Stomach (tissue), 9 donors: Measurements from ENCODE around the gene JDP2. TPM values are rescaled to one million over a fixed set of nuclear protein-coding genes. Genes with fewer than 3 reads are reported as not detected.

Experiments
- DNase-seq, 2 donors: peaks; one replicate each; pipeline versions ENCODE4 v3.0.0 to v3.0.0-alpha.2; 2013 to 2019
- H3K27ac ChIP-seq, 5 donors: fragments of 200-600 bp in 4 of 5; sonication (generic) in 4 of 5; one replicate each; pipeline ENCODE4 v1.5.1; 2013 to 2019; ENCODE audit warnings: mild to moderate bottlenecking in 1 of 5, moderate library complexity in 1 of 5
- H3K27me3 ChIP-seq, 3 donors: fragments of 200-600 bp; sonication (generic); one replicate each; pipeline ENCODE4 v1.5.1; 2017 to 2019; ENCODE audit warnings: mixed run types in 1 of 3
- H3K36me3 ChIP-seq, 4 donors: fragments of 200-600 bp; sonication (generic); 1 replicate in 3 of 4; 2 replicates in 1 of 4; pipeline ENCODE4 v1.5.1; 2016 to 2019
- H3K4me1 ChIP-seq, 4 donors: fragments of 200-600 bp; sonication (generic); one replicate each; pipeline ENCODE4 v1.5.1; 2016 to 2019
- H3K4me3 ChIP-seq, 4 donors: fragments of 200-600 bp; sonication (generic) in 3 of 4; one replicate each; pipeline ENCODE4 v1.5.1; 2016 to 2019; ENCODE audit warnings: mild to moderate bottlenecking in 1 of 4
- H3K9me3 ChIP-seq, 4 donors: fragments of 200-600 bp; sonication (generic); one replicate each; pipeline ENCODE4 v1.5.1; 2016 to 2019
- CTCF ChIP-seq, 7 experiments: fragments of 450-650 bp in 4 of 7; fragments of 200-600 bp in 3 of 7; sonication (generic) in 3 of 7; IDR thresholded peaks; one replicate each; pipeline ENCODE4 v1.5.1; 2016 to 2019; ENCODE audit warnings: antibody characterized with exemption in 7 of 7, control low read depth in 2 of 7, mild to moderate bottlenecking in 1 of 7
- EP300 ChIP-seq: sonication (generic); formaldehyde crosslinking; IDR thresholded peaks from one replicate; pipeline ENCODE4 v1.6.1; 2017; ENCODE audit warnings: antibody characterized with exemption
- POLR2A ChIP-seq, 4 donors: fragments of 450-650 bp; IDR thresholded peaks; one replicate each; pipeline ENCODE4 v1.6.1; 2016; ENCODE audit warnings: antibody characterized with exemption in 4 of 4, control low read depth in 2 of 4, mild to moderate bottlenecking in 1 of 4, moderate library complexity in 1 of 4
- POLR2AphosphoS5 ChIP-seq, 3 donors: sonication (generic); formaldehyde crosslinking; IDR thresholded peaks; one replicate each; pipeline ENCODE4 v1.6.1; 2016; ENCODE audit warnings: antibody characterized with exemption in 3 of 3
- WGBS, 5 donors: extraction: QIAGEN DNeasy Blood & Tissue Kit in 3 of 5; methylation state at CpG; one replicate each; pipeline versions ENCODE4 v1.1.5 to v1.1.7; 2013 to 2018; 5-methylcytosine and 5-hydroxymethylcytosine counted together
- intact Hi-C: fragments of 100-400 bp; cut with DNase I; formaldehyde crosslinking; loops from one replicate; pipeline ENCODE4 v1.15.1; 2023; ENCODE audit warnings: low total_unique reads
- polyA plus RNA-seq, 3 donors: library from polyadenylated mRNA; stranded (reverse); fragments of 200-250 nt; gene quantifications; one replicate each; pipeline ENCODE4 v1.2.3, GENCODE V29; 2013
- total RNA-seq, 5 donors: library from RNA; depleted of rRNA; stranded (reverse); fragments of >200 nt; gene quantifications; one replicate each; pipeline versions ENCODE4 v1.1.0 to v1.2.3, GENCODE V29; 2014 to 2016
- donor health status: healthy with polysubstance abuse.
- donor health status: Bipolar disorder and iron deficiency.
- donor health status: healthy.

The JDP2 gene
- total and polyA plus RNA-seq, 8 donors = 10.3 to 145 (median 31.6) TPM

- no peak for DNase-seq
- intact Hi-C loops = no loop called here
- Histone ChIP-seq H3K4me3 (no peak overlapping the region), H3K9me3 (no peaks in the 10 kb centered on the region), H3K27ac (peak overlapping the region in 4 of 5 donors; percentile 66 to 79 (median 77)), H3K27me3 (no peaks in the 10 kb centered on the region), H3K36me3 (no peaks in the 10 kb centered on the region), H3K4me1 (peaks cover 68 to 100% (median 90%) of the 10 kb centered on the region in 4 donors)
- TF ChIP-seq POLR2AphosphoS5 (IDR thresholded peaks at IDR 0.05) = no peak
- WGBS, 5 donors = 80 to 83% (median 81%) methylated on average over 14 of the region's 14 CpGs
These were observed 26.1 kb downstream of the JDP2 start for GRCh38 chr14:75453817-75454434.

- Histone ChIP-seq H3K9me3 (no peaks in the 10 kb centered on the region), H3K4me1 (peaks cover 64 to 100% (median 88%) of the 10 kb centered on the region in 4 donors), H3K36me3 (no peaks in the 10 kb centered on the region), H3K27me3 (no peaks in the 10 kb centered on the region), H3K4me3 (no peak overlapping the region), H3K27ac (peak overlapping the region in 2 of 5 donors; percentile 78 to 79)
- TF ChIP-seq POLR2AphosphoS5 (IDR thresholded peaks at IDR 0.05) = no peak
- TF ChIP-seq CTCF (IDR thresholded peaks at IDR 0.05) = no peak
- TF ChIP-seq EP300 = no peak
- no peak for TF ChIP-seq POLR2A (IDR thresholded peaks at IDR 0.05)
- intact Hi-C loops = no loop called here
- DNase-seq = peak; percentile 65 to 69
- WGBS, 5 donors = 43 to 59% (median 49%) methylated on average over 12 of the region's 12 CpGs
These were observed 27.2 kb downstream of the JDP2 start for GRCh38 chr14:75454963-75455546.

- intact Hi-C loops = no loop called here
- H3K4me3 ChIP-seq = no peak overlapping the region
- TF ChIP-seq EP300 (no peak), CTCF (IDR thresholded peaks at IDR 0.05) (no peak), POLR2A (IDR thresholded peaks at IDR 0.05) (no peak), POLR2AphosphoS5 (IDR thresholded peaks at IDR 0.05) (no peak)
These were observed 28.5 kb downstream of the JDP2 start for GRCh38 chr14:75456069-75456996.

GRCh38 chr14:75456997-75457335, 29.1 kb downstream of the JDP2 start:
- intact Hi-C loops = no loop called here

More at GRCh38 chr14:75456069-75456996, 28.5 kb downstream of the JDP2 start:
- peak overlapping the region in 2 of 5 donors; percentile 16 to 41 for H3K27ac ChIP-seq
- WGBS, 5 donors = 79 to 87% (median 84%) methylated on average over 14 to 16 of the region's 16 CpGs
- H3K4me1 ChIP-seq = peaks cover 52 to 97% (median 81%) of the 10 kb centered on the region in 4 donors
- peaks cover 0 to 5% (median 4%) of the 10 kb centered on the region in 4 donors for H3K36me3 ChIP-seq
- no peaks in the 10 kb centered on the region for H3K9me3 ChIP-seq
- H3K27me3 ChIP-seq = no peaks in the 10 kb centered on the region
- peak in 1 of 2 donors; percentile 40 for DNase-seq

More at GRCh38 chr14:75456997-75457335, 29.1 kb downstream of the JDP2 start:
- Histone ChIP-seq H3K36me3 (peaks cover 4 to 12% (median 10%) of the 10 kb centered on the region in 4 donors), H3K27me3 (no peaks in the 10 kb centered on the region), H3K4me1 (peaks cover 51 to 97% (median 82%) of the 10 kb centered on the region in 4 donors), H3K27ac (peak overlapping the region in 1 of 5 donors; percentile 7), H3K4me3 (no peak overlapping the region), H3K9me3 (no peaks in the 10 kb centered on the region)
- DNase-seq = no peak
- 83 to 89% (median 86%) methylated on average over 5 of the region's 5 CpGs for WGBS, 5 donors
- TF ChIP-seq EP300 (no peak), POLR2AphosphoS5 (IDR thresholded peaks at IDR 0.05) (no peak), POLR2A (IDR thresholded peaks at IDR 0.05) (no peak), CTCF (IDR thresholded peaks at IDR 0.05) (no peak)
